B cell (primary cell): ENCODE measurements around the gene CALR.

ENCODE experiments used
- EZH2 ChIP-seq: IDR thresholded peaks from 2 replicates; pipeline ENCODE4 v1.6.1; 2012; ENCODE audit warnings: borderline replicate concordance, low read depth, mild to moderate bottlenecking, moderate library complexity, low read length; ENCODE audit not compliant: insufficient read depth, poor library complexity, severe bottlenecking
- TF ChIP-seq, protein P1 (sequence below): fragments of 200-600 bp; IDR thresholded peaks from one replicate; pipeline ENCODE4 v1.8.0; 2022; ENCODE audit warnings: antibody characterized with exemption, mild to moderate bottlenecking

DNA sequence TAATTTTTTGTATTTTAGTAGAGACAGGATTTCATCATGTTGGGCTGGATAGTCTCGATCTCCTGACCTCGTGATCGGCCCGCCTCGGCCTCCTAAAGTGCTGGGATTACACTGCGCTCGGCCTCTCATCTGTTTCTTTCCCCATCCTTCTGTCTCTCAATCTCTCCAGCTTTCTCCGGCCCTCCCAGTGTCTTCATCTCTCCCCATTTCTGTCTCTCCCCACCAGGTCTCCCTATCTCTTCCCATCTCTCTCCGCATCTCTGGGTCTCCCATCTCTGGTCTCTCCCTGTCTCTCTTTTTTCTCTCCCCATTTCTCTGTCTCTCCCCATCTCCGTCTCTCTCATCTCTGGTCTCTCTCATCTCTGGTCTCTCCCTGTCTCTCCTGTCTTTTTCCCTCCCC lies 44.7 kb downstream of the CALR start:
- TF ChIP-seq, protein P1, sequence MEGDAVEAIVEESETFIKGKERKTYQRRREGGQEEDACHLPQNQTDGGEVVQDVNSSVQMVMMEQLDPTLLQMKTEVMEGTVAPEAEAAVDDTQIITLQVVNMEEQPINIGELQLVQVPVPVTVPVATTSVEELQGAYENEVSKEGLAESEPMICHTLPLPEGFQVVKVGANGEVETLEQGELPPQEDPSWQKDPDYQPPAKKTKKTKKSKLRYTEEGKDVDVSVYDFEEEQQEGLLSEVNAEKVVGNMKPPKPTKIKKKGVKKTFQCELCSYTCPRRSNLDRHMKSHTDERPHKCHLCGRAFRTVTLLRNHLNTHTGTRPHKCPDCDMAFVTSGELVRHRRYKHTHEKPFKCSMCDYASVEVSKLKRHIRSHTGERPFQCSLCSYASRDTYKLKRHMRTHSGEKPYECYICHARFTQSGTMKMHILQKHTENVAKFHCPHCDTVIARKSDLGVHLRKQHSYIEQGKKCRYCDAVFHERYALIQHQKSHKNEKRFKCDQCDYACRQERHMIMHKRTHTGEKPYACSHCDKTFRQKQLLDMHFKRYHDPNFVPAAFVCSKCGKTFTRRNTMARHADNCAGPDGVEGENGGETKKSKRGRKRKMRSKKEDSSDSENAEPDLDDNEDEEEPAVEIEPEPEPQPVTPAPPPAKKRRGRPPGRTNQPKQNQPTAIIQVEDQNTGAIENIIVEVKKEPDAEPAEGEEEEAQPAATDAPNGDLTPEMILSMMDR = no peak
- no peak for TF ChIP-seq EZH2
